H1 (cell line): ENCODE measurements around the gene ANKEF1. TPM values are rescaled to one million over a fixed set of nuclear protein-coding genes. Genes with fewer than 3 reads are reported as not detected.

ENCODE experiments used
- CTCF ChIA-PET: fragments of 300-600 bp; sonication (Branson Sonifier 250); formaldehyde crosslinking; loops from one replicate; lab custom pipeline; 2021; ENCODE audit not compliant: partially characterized antibody; lab: Charles Lee
- POLR2A ChIA-PET: fragments of 300-600 bp; sonication (Branson Sonifier 250); formaldehyde crosslinking; loops from one replicate; lab custom pipeline; 2021; ENCODE audit warnings: inconsistent platforms; ENCODE audit not compliant: partially characterized antibody; lab: Charles Lee
- DNase-seq, 2 experiments: peaks; one replicate each; pipeline versions ENCODE4 v3.0.0 to v3.0.0-alpha.2; 2010 to 2022; ENCODE audit warnings: low spot score in 2 of 2, low read depth in 1 of 2, mixed read lengths in 1 of 2
- FAIRE-seq: peaks from 2 replicates; lab custom pipeline; 2011; peaks lifted over from hg19 to GRCh38; lab: Jason Lieb, UNC
- H2AFZ ChIP-seq: 2 replicates; pipeline ENCODE4 v1.8.1; 2012; ENCODE audit warnings: low read length, inconsistent platforms
- H2AK5ac ChIP-seq: 2 replicates; pipeline ENCODE4 v1.6.1; 2013; ENCODE audit warnings: low read depth, low read length
- H2BK120ac ChIP-seq: replicated peaks from 2 replicates; pipeline ENCODE3; 2013; ENCODE audit warnings: low read depth, low read length, inconsistent platforms
- H2BK12ac ChIP-seq: 2 replicates; pipeline ENCODE4 v1.6.1; 2013; ENCODE audit warnings: low read depth, low read length
- H2BK15ac ChIP-seq: 2 replicates; pipeline ENCODE4 v1.6.1; 2013; ENCODE audit warnings: low read length
- H2BK20ac ChIP-seq: 2 replicates; pipeline ENCODE4 v1.6.1; 2013; ENCODE audit warnings: low read length
- H2BK5ac ChIP-seq: 2 replicates; pipeline ENCODE4 v1.6.1; 2013; ENCODE audit warnings: low read depth, low read length
- H3K14ac ChIP-seq: 2 replicates; pipeline ENCODE4 v1.6.1; 2013; ENCODE audit warnings: inconsistent platforms; ENCODE audit not compliant: insufficient read length
- H3K18ac ChIP-seq: 2 replicates; pipeline ENCODE4 v1.6.1; 2013; ENCODE audit warnings: low read length; ENCODE audit errors: extremely low read depth
- H3K23ac ChIP-seq: 2 replicates; pipeline ENCODE4 v1.6.1; 2013; ENCODE audit warnings: inconsistent platforms; ENCODE audit not compliant: insufficient read length
- H3K23me2 ChIP-seq: 2 replicates; pipeline ENCODE4 v1.6.1; 2013; ENCODE audit warnings: low read depth, low read length
- H3K27ac ChIP-seq: 2 replicates; pipeline ENCODE4 v1.6.1; 2011; ENCODE audit warnings: low read depth, low read length, inconsistent platforms
- H3K27me3 ChIP-seq, 4 experiments: replicated peaks in 1 of 4; 1 replicate in 1 of 4; 2 replicates in 3 of 4; pipeline versions ENCODE4 v1.6.1 to v1.8.1; 2011 to 2013; ENCODE audit warnings: low read length in 3 of 4, mild to moderate bottlenecking in 3 of 4, inconsistent platforms in 2 of 4, mixed read lengths in 2 of 4, moderate library complexity in 1 of 4; ENCODE audit not compliant: control insufficient read depth in 3 of 4, insufficient read depth in 3 of 4; ENCODE audit errors: extremely low read depth in 1 of 4
- H3K36me3 ChIP-seq, 4 experiments: 2 replicates each; pipeline versions ENCODE4 v1.6.1 to v1.8.1; 2011 to 2013; ENCODE audit warnings: mild to moderate bottlenecking in 4 of 4, low read length in 3 of 4, moderate library complexity in 2 of 4, control low read depth in 1 of 4, inconsistent platforms in 1 of 4; ENCODE audit not compliant: insufficient read depth in 4 of 4, control insufficient read depth in 2 of 4
- H3K4ac ChIP-seq: replicated peaks from 2 replicates; pipeline ENCODE3; 2013; ENCODE audit warnings: low read length, low read depth, mixed read lengths, inconsistent platforms; ENCODE audit not compliant: insufficient read length
- H3K4me1 ChIP-seq, 4 experiments: replicated peaks in 1 of 4; 1 replicate in 1 of 4; 2 replicates in 3 of 4; pipeline versions ENCODE4 v1.6.1 to v1.8.1; 2011 to 2013; ENCODE audit warnings: low read length in 3 of 4, inconsistent platforms in 2 of 4, mixed read lengths in 1 of 4; ENCODE audit not compliant: insufficient read depth in 4 of 4, control insufficient read depth in 3 of 4
- H3K4me2 ChIP-seq, 2 experiments: 2 replicates each; pipeline versions ENCODE4 v1.6.1 to v1.8.1; 2011 to 2013; ENCODE audit warnings: low read depth in 2 of 2, low read length in 2 of 2, control low read depth in 1 of 2, inconsistent platforms in 1 of 2, mild to moderate bottlenecking in 1 of 2; ENCODE audit not compliant: insufficient read depth in 1 of 2
- H3K4me3 ChIP-seq, 4 experiments: fragments of 200-600, 300-600 bp in 1 of 4; sonication (generic), shearing (Covaris generic), sonication (Bioruptor Twin) in 1 of 4; 2 replicates each; pipeline versions ENCODE4 v1.5.1 to v1.8.1; 2011 to 2016; ENCODE audit warnings: low read length in 4 of 4, low read depth in 3 of 4, control low read depth in 2 of 4, inconsistent platforms in 2 of 4, mild to moderate bottlenecking in 2 of 4, mixed read lengths in 1 of 4, moderate library complexity in 1 of 4; ENCODE audit not compliant: insufficient read depth in 2 of 4; ENCODE audit errors: extremely low read depth in 1 of 4
- H3K56ac ChIP-seq: replicated peaks from 2 replicates; pipeline ENCODE3; 2013; ENCODE audit warnings: low read depth, mild to moderate bottlenecking, mixed read lengths, low read length, inconsistent platforms; ENCODE audit not compliant: insufficient read length
- H3K79me1 ChIP-seq: 2 replicates; pipeline ENCODE4 v1.6.1; 2013; ENCODE audit warnings: low read depth, low read length, control low read depth
- H3K79me2 ChIP-seq, 2 experiments: 2 replicates each; pipeline versions ENCODE4 v1.6.1 to v1.8.1; 2012 to 2013; ENCODE audit warnings: low read length in 2 of 2, mild to moderate bottlenecking in 2 of 2, inconsistent platforms in 1 of 2; ENCODE audit not compliant: insufficient read depth in 2 of 2, control insufficient read depth in 1 of 2
- H3K9ac ChIP-seq, 4 experiments: replicated peaks in 1 of 4; 1 replicate in 1 of 4; 2 replicates in 3 of 4; pipeline versions ENCODE4 v1.6.1 to v1.8.1; 2011 to 2013; ENCODE audit warnings: low read depth in 3 of 4, low read length in 3 of 4, control low read depth in 2 of 4, mild to moderate bottlenecking in 2 of 4, moderate library complexity in 2 of 4, inconsistent platforms in 1 of 4; ENCODE audit errors: extremely low read depth in 1 of 4
- H3K9me3 ChIP-seq, 2 experiments: 2 replicates each; pipeline versions ENCODE4 v1.6.1 to v1.8.1; 2012 to 2013; ENCODE audit warnings: mild to moderate bottlenecking in 2 of 2, moderate library complexity in 2 of 2, control low read depth in 1 of 2, inconsistent platforms in 1 of 2, low read depth in 1 of 2, low read length in 1 of 2, mixed read lengths in 1 of 2; ENCODE audit not compliant: insufficient read depth in 2 of 2
- H4K20me1 ChIP-seq, 2 experiments: replicated peaks in 1 of 2; 2 replicates each; pipeline versions ENCODE3 to v1.8.1; 2011 to 2013; ENCODE audit warnings: inconsistent platforms in 2 of 2, low read length in 2 of 2, mild to moderate bottlenecking in 1 of 2; ENCODE audit not compliant: insufficient read depth in 2 of 2, control insufficient read depth in 1 of 2
- H4K5ac ChIP-seq: 2 replicates; pipeline ENCODE4 v1.6.1; 2013; ENCODE audit warnings: low read length, low read depth, mixed read lengths, inconsistent platforms; ENCODE audit not compliant: insufficient read length
- H4K8ac ChIP-seq: 2 replicates; pipeline ENCODE4 v1.8.0; 2013; ENCODE audit warnings: mild to moderate bottlenecking, moderate library complexity, low read length, inconsistent platforms; ENCODE audit not compliant: insufficient read depth; ENCODE audit errors: extremely low read depth
- H4K91ac ChIP-seq: replicated peaks from 2 replicates; pipeline ENCODE3; 2013; ENCODE audit warnings: low read length, mixed read lengths, inconsistent platforms; ENCODE audit not compliant: insufficient read length
- CEBPB ChIP-seq: IDR thresholded peaks from 2 replicates; pipeline ENCODE4 v1.6.1; 2012; ENCODE audit warnings: low read depth, low read length
- CHD2 ChIP-seq: IDR thresholded peaks from 2 replicates; pipeline ENCODE4 v1.6.1; 2012; ENCODE audit warnings: low read length, improper control_type of control experiment
- E2F6 ChIP-seq: IDR thresholded peaks from 2 replicates; pipeline ENCODE4 v1.6.1; 2012; ENCODE audit warnings: inconsistent platforms
- EGR1 ChIP-seq: IDR thresholded peaks from 2 replicates; pipeline ENCODE4 v1.6.1; 2011; ENCODE audit warnings: low read depth, low read length, borderline replicate concordance
- MAFK ChIP-seq: IDR thresholded peaks from 2 replicates; pipeline ENCODE4 v1.6.1; 2012; ENCODE audit warnings: low read depth, mild to moderate bottlenecking, improper control_type of control experiment, low read length
- PHF8 ChIP-seq: fragments of 200-600 bp; sonication (generic); conservative IDR thresholded peaks from 2 replicates; pipeline ENCODE4 v1.7.1; 2012; ENCODE audit warnings: low read depth, mild to moderate bottlenecking, inconsistent platforms, low read length, moderate library complexity
- RFX5 ChIP-seq: IDR thresholded peaks from 2 replicates; pipeline ENCODE4 v1.6.1; 2011; ENCODE audit warnings: low read depth, low read length, improper control_type of control experiment, borderline replicate concordance
- RNF2 ChIP-seq: fragments of 200-900, 300-1000 bp; sonication (generic); IDR thresholded peaks from 2 replicates; pipeline ENCODE4 v1.7.1; 2016; ENCODE audit warnings: borderline replicate concordance, low read depth, mild to moderate bottlenecking, antibody characterized with exemption, low read length; ENCODE audit not compliant: poor library complexity, severe bottlenecking; ENCODE audit errors: missing control alignments
- RXRA ChIP-seq: IDR thresholded peaks from 2 replicates; pipeline ENCODE4 v1.6.1; 2011; ENCODE audit warnings: low read depth, mild to moderate bottlenecking, low read length, moderate library complexity; ENCODE audit not compliant: insufficient read depth
- SP4 ChIP-seq: IDR thresholded peaks from 2 replicates; pipeline ENCODE4 v1.6.1; 2012; ENCODE audit warnings: low read length, inconsistent platforms
- SUZ12 ChIP-seq: fragments of 200-600 bp; sonication (generic); IDR thresholded peaks from 2 replicates; pipeline ENCODE4 v1.6.1; 2012; ENCODE audit warnings: mild to moderate bottlenecking, inconsistent platforms, low read length, moderate library complexity, mixed read lengths
- TEAD4 ChIP-seq: IDR thresholded peaks from 2 replicates; pipeline ENCODE4 v1.6.1; 2012; ENCODE audit warnings: low read depth, low read length, inconsistent platforms, mixed read lengths
- YY1 ChIP-seq: IDR thresholded peaks from 2 replicates; pipeline ENCODE4 v1.6.1; 2011; ENCODE audit warnings: low read depth, mild to moderate bottlenecking, low read length
- WGBS, 2 experiments: shearing (Covaris generic) in 1 of 2; methylation state at CpG; one replicate each; pipeline versions ENCODE4 v1.1.6 to v1.1.7; 2013 to 2015; ENCODE audit warnings: low lambda C conversion rate in 2 of 2, mixed read lengths in 2 of 2, inconsistent platforms in 1 of 2, low coverage in 1 of 2, missing lambda C conversion rate in 1 of 2; ENCODE audit not compliant: insufficient replicate concordance in 2 of 2, insufficient coverage in 1 of 2, insufficient read length in 1 of 2; ENCODE audit errors: extremely low coverage in 1 of 2, missing lambda C conversion rate in 1 of 2; 5-methylcytosine and 5-hydroxymethylcytosine counted together
- polyA plus RNA-seq, 7 experiments: library from polyadenylated mRNA; depleted of rRNA in 3 of 7; stranded (reverse) in 5 of 7; unstranded in 2 of 7; fragments of >200 nt in 5 of 7; fragments of 200-250 nt in 2 of 7; gene quantifications; 1 replicate in 5 of 7; 2 replicates in 1 of 7; 4 replicates in 1 of 7; pipeline versions ENCODE4 v1.2.1 to v1.2.3, GENCODE V29; 2011 to 2013; ENCODE audit warnings: missing spikeins in 2 of 7, mixed read lengths in 2 of 7
- total RNA-seq: library from RNA; stranded (reverse); fragmentation: NEBNext Ultra II Directional; extraction: Animal tissue kit (Norgen Biotek cat#: 25700); gene quantifications from 2 replicates; pipeline ENCODE4 v1.2.1, GENCODE V29; 2021

Gene ANKEF1
- total and polyA plus RNA-seq, 2 of the 8 experiments (the other 6 are each of a cell fraction or from before 2014, with no cell fraction given) = 2.8 to 10.0 TPM

- Histone ChIP-seq H3K36me3 (no peaks in the 10 kb centered on the region), H2BK12ac (no peak overlapping the region), H3K56ac (no peak overlapping the region), H2AFZ (no peak overlapping the region), H4K5ac (no peak overlapping the region), H3K4me2 (no peak overlapping the region), H3K27me3 (no peaks in the 10 kb centered on the region), H3K14ac (no peak overlapping the region), H3K4ac (no peak overlapping the region), H2BK15ac (no peak overlapping the region), H3K79me2 (no peaks in the 10 kb centered on the region), H2BK5ac (no peak overlapping the region), H3K23ac (no peak overlapping the region), H3K27ac (no peak overlapping the region), H3K4me3 (no peak overlapping the region), H2BK120ac (no peak overlapping the region), H3K9me3 (no peaks in the 10 kb centered on the region), H2BK20ac (no peak overlapping the region), H4K8ac (no peak overlapping the region; the same call in 1 of the 2 replicates), H3K4me1 (peaks cover 0 to 3% (median 0%) of the 10 kb centered on the region in 4 experiments; a peak in 1 of 7 replicates), H4K91ac (no peak overlapping the region), H2AK5ac (no peak overlapping the region), H3K79me1 (no peaks in the 10 kb centered on the region), H3K9ac (no peak overlapping the region), H4K20me1 (no peaks in the 10 kb centered on the region), H3K18ac (no peak overlapping the region), H3K23me2 (no peaks in the 10 kb centered on the region)
- CTCF ChIA-PET = interaction anchor here (0.6 to 6.6 kb wide), 59 partner anchors 8 to 664 kb away, joined by 3 to 100 read pairs (median 4); partner anchors contain the start of genes ANKEF1 and SNAP25
- POLR2A ChIA-PET = no interaction called here
- FAIRE-seq = no peak
- DNase-seq = no peak
- 93% methylated on average over 4 of the region's 4 CpGs; no CpG with 5 or more reads in 1 of the 2 experiments for WGBS, 2 experiments
- TF ChIP-seq SUZ12 (no peak), TEAD4 (no peak), YY1 (no peak), CHD2 (no peak), RXRA (no peak), MAFK (no peak), RNF2 (no peak), CEBPB (no peak), EGR1 (no peak), E2F6 (no peak), PHF8 (no peak), SP4 (no peak), RFX5 (no peak)
These were observed 55.2 kb downstream of the ANKEF1 start for GRCh38 chr20:10089871-10090587.
